ENCODE results near the gene CNTD1.
"Not testable (repeated sequence)": the region's sequence is repeated elsewhere in the genome, so short reads cannot be mapped to it uniquely, and the experiment has no call there.

Gene CNTD1, protein sequence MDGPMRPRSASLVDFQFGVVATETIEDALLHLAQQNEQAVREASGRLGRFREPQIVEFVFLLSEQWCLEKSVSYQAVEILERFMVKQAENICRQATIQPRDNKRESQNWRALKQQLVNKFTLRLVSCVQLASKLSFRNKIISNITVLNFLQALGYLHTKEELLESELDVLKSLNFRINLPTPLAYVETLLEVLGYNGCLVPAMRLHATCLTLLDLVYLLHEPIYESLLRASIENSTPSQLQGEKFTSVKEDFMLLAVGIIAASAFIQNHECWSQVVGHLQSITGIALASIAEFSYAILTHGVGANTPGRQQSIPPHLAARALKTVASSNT

DNA sequence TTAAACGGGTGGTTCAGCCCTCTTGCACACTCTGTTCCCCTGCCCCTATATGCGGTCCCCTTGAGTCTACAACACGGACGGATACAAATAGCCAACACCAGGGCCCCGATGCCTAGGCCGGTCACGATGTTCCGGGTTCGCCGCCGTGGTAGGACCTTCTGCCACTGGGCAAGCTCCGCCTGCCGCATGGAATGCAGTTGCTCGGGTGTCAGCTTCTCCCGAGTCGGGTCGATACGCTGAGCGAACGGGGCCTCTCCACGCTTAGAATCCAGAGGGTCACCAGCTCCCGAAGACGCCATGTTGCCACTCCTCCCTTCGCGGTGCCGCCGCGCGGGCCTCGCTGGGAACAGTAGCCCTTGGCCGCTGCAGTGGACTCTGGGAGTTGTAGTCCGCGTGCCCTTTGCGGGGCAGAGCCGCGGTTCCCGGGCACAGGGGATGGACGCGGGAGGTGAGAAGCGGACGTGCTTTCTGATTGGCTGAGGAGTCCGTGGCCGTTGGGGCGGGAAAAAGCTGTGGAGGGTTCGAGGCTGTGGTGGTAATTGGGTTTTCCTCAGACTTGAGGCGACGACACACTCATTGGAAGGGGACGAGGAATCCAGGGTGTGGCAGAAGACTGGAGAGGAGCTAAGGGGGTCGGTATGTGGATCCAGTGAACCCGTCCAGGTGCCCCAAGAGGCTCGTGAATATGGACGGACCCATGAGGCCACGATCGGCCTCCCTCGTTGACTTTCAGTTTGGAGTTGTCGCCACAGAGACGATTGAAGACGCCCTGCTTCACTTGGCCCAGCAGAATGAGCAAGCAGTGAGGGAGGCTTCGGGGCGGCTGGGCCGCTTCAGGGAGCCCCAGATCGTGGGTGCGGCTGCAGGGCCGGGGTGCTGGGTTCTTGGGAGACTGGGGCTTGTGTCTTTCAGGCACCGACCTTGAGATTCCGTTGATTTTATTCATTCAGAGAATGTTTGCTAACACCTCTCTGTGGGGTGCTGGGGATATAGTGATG is at the start of gene CNTD1, which contains the start of gene COA3:
Gene CNTD1 (plus strand): TSS at position 479 of the 998 bp plus-strand sequence. CDS start 207 bp downstream, at position 686.
Gene COA3 (minus strand): TSS at position 322 of the 998 bp plus-strand sequence. CDS start 23 bp downstream, at position 299.
- DNase-seq: peak; percentile 60 to 62

DNA sequence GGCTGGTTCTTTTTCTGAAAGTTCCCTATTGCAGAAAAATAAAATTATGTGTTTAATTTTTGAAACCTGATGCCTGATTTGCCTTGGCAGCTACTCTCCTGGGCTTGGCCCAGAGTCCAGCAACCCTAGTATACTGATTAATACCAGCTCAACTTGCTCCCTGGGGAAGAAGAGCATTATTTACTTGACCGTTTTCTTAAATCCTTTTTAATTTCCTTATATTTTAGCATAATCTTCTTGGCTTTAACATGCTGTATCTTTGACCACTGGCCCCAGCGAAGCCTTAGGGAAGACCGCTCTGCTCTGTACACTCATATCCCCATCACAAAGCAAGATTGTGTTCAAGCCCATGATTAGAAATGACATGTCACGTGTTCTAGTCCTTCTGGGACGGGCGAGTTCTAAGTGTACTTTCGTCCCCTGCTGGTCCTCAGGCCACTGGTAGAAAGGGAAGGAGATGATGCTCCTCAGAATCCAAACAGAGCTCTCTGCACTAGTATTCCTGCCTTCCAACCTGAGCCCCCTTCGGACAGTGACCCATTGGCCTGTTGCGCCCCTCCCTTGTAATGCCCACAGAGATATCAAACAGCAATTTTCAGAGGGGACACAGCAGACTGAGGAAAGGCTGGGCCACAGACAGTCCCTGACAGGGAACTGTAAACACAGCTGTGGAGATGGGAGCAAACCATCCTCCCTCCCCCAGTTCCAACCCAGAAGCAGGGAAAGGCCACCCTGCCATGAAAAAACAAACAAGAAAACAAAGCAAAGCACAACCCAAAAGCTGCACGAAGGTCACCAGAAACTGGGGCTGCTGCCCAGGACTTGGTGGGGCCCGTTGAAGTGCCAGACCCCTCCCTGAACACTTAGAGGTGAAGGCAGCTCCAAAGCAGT is 49.5 kb upstream of the CNTD1 start:
- no peak for DNase-seq

DNA sequence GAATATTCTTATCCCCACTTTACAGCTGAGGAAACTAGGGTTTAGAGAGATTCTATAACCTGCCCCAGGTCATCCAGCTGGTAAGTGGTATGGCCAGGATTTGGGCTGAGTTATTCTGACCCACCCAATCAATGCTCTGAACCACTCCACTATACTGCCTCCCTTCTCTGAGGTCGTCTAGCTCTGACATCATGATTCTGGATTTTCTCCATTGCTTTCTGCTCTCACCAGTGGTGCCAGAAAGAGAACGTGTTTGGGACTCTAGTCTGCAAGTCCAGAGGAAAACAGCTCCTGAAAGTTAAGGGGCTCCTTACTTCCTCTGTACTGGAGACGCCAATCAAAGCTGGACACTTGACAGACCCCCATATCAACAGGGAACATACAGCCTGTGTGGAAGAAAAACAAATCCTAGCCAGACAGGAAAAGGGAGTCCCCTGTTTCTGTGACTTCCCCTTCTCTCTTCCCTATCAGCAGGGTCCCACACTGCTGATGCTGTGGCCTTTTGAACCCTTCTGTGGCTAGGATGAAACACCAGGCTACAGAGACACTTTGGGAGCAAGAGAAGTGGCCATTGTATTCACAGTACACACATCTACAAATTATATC is 47.8 kb upstream of the CNTD1 start:
- peak in 1 of 2 donors; percentile 34 for DNase-seq

DNA sequence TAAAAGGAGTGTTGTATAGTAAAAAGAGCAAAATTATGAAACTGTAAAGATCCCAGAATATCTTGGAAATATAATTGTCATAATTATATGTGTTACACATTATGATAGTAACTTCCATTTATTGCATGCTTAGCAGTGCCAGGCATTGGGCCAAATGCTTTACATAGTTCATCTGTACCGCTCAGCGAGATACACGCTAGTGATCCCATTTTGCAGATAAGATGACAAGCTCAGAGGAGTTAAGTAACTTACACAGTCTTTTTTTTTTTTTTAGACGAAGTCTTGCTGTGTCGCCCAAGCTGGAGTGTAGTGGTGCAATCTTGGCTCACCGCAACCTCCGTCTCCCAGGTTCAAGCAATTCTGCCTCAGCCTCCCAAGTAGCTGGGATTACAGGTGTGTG is 47.0 kb upstream of the CNTD1 start:
- DNase-seq: no peak

DNA sequence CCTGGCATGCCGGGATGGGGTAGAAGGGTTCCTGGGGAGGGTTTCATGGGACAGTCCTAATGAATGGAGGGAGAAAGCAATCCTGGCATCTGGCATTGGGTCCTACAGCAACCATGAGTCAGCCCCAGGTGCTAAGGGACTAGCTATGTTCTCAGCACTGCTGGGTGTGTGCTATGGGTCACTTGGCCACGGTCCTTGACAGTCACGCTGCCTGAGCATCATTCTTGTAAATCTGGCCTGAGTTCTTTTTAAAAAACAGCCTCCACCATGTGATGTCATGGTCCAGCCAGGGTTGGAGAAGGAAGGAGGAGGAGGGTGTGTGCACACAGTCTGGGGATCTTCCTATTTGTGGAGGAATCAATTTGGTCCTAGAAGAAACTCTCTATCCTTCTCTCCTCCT is 43.9 kb upstream of the CNTD1 start:
- no peak for DNase-seq

DNA sequence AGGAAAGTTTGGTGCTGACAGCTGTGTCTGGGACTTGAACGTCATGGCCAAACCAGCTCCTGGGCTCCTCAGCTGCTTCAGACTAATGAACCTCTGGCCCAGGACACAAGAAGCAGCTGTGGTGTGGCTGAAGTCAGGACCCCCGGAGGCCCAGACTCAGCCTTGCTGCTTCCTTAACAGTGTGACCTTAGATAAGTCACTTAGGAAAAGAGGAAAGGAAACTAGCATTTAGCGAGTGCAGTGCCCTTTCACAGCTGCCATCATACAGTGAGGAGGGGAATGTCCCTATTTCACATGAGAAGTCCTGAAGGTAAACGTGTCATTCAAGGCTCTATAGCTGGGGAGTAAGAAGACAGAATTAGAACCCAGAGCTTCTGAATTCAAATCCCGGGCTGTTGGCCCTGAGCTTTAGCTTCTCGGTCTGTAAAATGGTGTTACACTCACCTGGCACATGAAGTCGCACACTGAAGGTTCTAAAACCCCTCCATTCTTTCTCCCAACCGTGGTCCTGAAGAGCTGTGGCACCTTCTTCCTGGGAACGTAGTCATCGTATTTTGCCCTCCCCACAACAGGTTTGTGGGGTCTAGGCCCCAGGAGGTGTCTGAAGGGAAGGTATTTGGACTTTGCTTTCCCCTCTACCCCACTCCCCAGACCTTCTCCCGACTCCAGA is 38.5 kb upstream of the CNTD1 start:
- DNase-seq: no peak

DNA sequence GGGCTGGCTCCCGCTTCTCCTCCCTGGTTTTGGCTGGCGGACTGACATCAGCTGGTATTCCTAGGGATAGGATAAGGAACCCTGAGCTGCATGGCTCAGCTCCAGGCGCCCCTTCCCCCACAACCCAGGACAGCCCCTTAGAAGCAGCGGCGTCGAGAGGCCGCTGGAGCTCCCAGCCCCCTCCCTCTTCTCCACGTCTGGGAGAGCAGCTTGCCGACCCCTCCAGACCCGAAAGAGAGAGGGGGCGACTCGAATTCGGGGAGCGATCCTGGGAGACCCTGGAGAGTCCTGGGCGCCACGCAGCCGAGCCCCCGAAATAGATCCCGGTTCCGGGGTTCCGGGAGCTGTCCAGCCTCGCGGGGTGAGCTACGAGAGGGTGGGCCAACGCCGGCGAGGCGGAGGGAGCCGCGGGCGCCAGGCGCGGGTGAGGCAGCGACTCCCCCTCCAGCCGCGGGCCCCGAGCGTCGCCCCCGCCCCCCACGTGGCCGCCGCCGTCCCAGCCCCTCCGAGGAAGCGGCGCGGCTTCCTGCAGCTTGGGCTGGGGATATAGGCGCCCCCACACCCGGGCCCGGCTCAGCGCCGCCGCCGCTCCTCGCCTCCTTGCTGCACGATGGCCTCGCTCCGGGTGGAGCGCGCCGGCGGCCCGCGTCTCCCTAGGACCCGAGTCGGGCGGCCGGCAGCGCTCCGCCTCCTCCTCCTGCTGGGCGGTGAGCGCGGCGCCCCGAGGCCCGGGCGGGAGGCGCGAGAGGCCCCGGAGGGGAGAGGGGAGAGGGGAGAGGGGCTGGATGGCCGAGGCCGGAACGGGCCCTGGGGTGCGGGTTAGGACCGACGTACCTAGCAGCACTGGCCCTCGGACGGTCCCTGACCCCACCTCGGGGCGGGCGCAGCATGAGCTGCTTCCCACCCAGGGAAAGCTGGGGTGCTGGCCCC is 37.7 kb upstream of the CNTD1 start, which contains the start of gene RAMP2:
Gene RAMP2 (plus strand): TSS at position 576 of the 930 bp plus-strand sequence. CDS start 35 bp downstream, at position 611.
- DNase-seq: no peak

DNA sequence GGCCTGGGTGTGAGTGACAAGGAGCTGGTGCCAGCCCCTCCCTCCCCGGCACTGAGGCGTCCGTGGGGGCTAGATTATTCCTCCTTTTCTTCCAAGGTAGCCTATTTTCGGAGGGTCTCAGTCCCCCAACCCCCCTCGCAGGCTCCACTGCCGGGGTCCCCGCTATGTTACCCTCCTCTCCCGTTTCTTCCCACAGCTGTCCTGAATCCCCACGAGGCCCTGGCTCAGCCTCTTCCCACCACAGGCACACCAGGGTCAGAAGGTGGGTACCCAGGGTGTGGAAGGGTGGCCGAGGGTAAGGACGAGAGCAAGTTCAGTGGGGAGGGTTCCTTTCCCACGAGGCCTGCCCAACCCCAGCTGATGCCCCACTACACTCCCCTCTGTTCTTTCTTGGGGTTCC is 37.0 kb upstream of the CNTD1 start:
- no peak for DNase-seq

DNA sequence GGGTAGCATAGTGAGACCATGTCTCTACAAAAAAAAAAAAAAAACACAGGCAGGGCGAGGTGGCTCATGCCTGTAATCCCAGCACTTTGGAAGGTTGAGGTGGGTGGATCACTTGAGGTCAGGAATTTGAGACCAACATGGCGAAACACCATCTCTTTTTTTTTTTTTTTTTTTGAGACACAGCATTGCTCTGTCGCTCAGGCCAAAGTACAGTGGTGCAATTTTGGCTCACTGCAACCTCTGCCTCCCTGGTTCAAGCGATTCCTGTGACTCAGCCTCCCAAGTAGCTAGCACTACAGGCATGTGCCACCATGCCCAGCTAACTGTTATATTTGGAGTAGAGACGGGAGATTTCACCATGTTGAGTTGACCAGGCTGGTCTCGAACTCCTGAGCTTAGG is 32.5 kb upstream of the CNTD1 start:
- DNase-seq: no peak

DNA sequence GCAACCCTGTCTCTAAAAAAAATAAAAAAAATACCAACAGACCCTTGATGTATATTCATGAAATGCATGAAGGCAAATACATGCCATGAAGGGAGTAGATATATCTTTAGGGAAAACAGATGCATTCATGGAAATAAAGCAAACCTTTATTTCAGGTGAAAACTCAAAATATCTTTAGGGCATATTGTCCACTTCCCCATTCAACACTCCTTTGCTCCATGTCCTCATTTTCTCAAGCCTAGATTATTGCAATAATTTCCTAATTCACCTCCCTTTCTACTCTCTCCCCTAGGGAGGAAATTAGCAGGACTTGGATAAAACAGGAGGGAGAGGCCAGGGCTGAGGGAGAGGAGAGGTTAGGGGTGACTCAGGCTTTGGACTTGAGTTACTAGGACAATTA is 31.1 kb upstream of the CNTD1 start:
- DNase-seq: no peak

DNA sequence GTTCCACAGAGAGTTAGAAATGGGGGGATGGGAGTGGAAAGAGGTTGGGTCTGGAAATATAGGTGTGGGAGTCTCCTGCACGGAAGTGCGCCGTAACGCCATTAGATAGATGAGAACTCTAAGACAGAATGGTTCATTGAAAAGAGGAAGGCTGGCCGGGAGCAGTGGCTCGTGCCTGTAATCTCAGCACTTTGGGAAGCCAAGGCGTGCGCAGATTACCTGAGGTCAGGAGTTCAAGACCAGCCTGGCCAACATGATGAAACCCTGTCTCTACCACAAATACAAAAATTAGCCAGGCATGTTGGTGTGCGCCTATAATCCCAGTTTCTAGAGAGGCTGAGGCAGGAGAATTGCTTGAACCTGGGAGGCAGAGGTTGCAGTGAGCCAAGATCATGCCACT is 30.7 kb upstream of the CNTD1 start:
- DNase-seq: not testable (repeated sequence)

DNA sequence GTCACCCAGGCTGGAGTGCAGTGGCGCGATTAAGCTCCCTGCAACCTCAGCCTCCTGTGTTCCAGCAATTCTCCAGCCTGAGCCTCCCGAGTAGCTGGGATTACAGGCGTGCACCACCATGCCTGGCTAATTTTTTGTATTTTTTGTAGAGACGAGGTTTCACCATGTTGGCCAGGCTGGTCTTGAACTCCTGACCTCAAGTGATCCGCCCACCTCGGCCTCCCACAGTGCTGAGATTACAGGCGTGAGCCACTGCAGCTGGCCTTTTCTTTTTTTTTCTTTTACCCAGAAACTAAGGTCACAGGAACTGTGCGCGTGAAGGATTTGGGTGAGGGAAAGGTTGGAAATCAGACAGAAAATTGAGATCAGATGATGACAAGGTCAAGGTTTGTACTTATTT is 28.7 kb upstream of the CNTD1 start:
- not testable (repeated sequence) for DNase-seq

DNA sequence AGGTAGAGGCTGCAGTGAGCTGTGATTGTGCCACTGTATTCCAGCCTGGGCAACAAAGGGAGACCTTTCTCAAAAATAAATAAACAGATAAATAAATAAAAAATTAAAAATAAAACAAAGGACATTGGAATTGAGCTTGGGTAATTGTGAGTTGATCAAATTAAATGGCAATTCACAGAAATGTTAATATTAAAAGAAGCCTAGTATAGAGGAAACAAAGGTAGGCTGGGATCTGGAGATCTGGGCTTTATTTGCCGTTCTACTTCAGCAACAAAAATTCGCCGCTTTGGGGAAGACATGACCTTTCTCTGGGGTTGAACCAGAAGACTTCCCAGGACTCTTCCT is 25.7 kb upstream of the CNTD1 start:
- no peak for DNase-seq

DNA sequence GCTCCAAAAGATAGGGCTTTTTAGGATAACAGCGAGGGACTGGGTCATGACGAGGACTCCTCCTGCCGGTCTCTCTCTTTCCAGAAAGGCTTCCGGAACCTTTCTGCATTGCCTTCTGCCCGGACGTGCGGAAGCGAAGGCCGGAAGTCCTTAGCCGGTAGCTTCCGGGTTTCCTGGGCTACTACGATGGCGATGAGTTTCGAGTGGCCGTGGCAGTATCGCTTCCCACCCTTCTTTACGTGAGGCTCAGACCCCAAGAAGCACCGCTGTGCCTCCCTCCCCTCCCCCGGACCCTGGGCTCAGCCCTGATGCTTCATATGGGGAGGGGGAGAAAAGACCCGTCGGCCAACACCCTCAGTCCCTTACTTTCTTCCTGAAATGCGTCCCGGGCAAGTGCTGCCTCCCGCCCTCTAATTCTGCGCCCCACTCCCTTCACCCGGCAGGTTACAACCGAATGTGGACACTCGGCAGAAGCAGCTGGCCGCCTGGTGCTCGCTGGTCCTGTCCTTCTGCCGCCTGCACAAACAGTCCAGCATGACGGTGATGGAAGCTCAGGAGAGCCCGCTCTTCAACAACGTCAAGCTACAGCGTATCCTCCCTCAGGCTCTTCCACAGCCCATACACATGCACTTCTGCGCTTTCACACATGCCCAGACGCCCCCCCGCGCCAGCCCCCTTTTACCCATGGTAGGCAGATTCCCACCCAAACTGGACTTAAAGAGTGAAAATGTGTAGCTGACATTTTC is 25.2 kb upstream of the CNTD1 start, which contains the start of gene VPS25:
Gene VPS25 (plus strand): TSS at position 160 of the 746 bp plus-strand sequence. CDS start 27 bp downstream, at position 187.
- DNase-seq: peak; percentile 20 to 86

DNA sequence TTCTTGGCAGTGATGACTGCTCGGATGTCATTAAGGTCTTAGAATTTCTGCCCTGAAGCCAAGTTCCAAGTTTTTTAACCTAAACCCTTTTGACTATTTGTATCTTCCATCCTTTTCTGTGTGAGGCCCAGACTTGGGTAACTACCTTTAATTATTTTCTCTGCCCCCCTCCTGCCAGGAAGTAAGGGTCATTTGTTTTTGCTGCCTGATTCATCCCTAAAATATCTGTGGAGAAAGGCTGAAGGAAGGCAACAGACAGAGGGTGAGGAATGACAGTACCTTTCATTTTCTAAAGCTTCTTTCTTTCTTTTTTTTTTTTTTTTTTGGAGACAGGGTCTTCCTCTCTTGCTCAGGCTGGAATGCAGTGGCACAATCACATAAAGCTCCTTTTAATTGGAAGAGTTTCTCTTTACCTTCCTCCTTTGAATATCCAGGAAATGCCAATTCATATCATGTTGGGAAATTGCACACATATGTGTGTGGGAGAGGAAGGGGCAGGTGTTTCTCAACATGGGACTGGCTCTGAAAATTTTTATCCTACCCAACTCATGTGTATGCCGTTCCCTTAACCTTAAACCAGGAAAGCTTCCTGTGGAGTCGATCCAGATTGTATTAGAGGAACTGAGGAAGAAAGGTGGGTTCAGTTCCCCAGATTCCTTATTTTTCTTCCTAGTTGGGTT is 24.5 kb upstream of the CNTD1 start:
- no peak for DNase-seq

DNA sequence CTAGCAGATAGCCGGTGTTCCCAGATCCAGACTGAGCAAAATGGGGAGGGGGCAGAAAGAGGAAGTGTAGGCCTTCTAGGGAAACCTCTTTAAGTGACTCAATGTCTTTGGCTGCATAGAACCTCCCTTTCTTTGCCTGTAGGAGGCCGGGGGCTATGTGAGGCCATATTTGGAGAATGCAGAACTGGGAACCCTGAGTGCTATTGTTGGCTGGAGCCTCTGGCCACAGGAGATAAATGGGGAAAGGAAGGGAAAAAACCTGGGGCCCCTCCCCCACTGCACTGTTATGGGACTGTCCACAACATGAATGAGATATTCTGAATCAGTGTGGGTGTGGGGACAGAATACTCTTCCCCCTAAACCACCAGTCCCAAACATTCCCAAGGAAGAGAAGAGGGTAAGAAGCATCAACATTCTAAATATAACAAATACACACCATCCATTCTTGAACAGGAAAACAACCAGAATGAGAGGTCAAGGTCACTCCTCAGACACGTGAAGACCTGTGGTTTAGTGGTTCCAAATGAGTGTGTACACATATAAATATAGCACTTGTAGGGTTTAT is 23.0 kb upstream of the CNTD1 start:
- no peak for DNase-seq

DNA sequence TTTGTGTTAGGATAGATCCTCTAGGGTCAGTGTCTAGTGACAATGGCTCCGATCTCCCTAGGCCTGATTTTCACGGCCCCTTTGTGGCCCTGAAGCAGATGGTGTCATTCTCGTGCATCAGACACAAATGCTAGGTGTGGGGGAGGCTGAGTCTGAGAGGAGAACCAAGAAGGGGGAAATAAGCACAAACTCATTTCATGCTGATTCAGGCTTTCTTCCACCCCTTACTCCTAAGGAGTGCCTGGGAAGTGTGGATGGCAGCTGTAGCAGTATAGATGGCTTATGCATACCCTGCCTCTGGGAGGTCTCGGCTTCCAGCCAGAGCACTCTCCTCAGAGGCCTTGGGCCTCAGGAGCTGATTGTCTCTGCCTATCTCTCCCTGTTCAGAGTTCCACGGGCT is 20.1 kb upstream of the CNTD1 start:
- no peak for DNase-seq

DNA sequence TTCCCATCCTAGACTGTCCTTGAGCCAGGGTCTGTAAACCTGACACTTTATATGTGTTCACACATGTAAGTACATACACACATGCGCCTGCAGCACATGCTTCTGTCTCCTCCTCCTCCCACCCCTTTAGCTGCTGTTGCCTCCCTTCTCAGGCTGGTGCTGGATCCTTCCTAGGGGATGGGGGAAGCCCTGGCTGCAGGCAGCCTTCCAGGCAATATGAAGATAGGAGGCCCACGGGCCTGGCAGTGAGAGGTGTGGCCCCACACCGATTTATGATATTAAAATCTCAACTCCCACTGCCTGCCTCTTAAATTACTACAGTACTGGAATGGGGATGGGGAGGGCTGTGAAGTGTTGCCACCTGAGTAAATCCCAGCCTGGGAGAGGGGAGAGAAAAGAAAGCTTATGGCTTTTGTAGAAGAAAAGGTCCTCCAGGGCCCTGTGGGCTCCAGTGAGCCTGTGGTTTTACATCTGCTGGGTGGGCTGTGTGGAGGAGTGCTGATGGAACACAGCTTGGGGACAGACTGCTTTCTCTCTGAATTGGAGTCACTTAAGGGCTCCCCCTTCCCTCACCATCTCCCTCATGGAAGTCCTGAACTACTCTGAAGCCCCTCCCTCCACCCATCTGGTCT is 19.2 kb upstream of the CNTD1 start:
- no peak for DNase-seq

Data from bone marrow (tissue), 2 donors.